ENCODE results near the gene DBN1.
A peak's percentile ranks its signal among the peaks of the same experiment; 100 is the strongest.

The DBN1 gene

GRCh38 chr5:177473443-177474001 lies at the start of gene DBN1:
Gene DBN1 (minus strand): TSS chr5:177473634. CDS start chr5:177473521, 113 bp downstream.
- peak; percentile 37 for DNase-seq

GRCh38 chr5:177520916-177521513 lies 47.6 kb upstream of the DBN1 start:
- DNase-seq: no peak

DNA sequence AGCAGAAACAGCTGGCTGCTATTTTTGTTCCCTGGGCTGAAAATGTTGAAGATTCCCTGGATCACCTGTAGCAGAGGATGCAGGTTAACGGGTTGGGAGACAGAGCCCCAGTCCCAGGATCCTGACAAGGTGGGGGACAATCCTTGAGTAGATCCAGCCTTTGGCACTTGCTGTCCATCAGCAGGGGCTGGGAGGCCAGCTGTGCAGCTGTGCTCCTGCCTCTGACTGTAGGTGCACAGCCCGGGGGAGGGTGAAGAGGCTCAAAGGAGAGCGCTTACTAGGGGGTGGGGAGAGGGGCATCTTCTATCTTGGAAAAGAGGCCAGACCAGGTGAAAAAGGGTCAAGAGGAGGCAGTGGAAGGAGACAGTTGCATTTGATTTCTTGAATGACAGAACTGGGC lies 46.8 kb upstream of the DBN1 start:
- DNase-seq: no peak

GRCh38 chr5:177519463-177520235 lies 46.2 kb upstream of the DBN1 start:
- no peak for DNase-seq

DNA sequence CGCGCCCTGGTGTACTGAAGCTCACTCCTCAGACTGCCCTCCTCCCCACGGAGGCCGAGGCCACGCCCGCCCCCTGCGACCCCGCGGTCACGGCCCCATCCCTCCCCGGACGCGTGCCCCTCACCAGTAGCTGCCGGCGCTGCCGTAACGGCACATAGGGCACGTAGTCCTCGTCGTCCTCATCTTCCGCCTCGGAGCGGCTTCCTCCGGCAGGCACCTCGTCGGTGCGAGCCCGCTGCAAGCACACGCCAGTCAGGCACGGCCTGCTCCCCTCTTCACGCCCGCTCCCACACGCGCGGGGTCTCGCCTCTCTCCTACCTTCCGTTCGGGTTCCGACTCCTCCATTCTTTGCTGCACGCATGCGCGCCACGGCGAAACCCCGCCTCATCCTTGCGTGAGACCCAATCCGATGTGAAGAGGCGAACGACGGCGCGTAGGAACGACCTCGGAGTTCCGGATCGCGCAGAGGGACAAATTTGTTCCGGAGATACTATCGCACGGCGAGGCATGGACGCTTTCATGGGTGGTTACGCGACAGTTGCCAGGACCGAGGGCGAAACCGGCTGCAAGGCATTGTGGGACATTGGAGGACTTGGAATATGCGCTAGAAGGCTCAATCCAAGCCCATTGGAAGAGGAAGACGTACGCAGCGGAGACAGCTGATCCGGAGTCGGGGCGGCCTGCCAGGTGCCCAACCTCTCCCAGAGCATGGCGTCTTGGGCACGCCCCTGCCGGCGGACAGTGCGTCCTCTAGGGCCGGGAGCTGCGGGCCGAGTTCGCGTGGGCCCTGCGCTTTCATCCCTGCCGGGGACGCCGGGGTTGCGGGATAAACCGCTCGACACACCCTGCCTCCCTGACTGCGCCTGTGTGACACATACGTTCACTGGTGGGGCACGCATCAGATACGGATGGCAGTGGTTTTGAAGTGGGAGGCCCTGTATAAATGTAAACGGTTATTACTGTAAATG lies 43.5 kb upstream of the DBN1 start, which contains the start of gene DDX41:
Gene DDX41 (minus strand): TSS at position 361 of the 968 bp plus-strand sequence. CDS start 16 bp downstream, at position 345.
- DNase-seq: peak; percentile 93

- no peak for DNase-seq
These were observed 42.1 kb upstream of the DBN1 start for GRCh38 chr5:177515580-177515979.

- no peak for DNase-seq
These were observed 41.1 kb upstream of the DBN1 start for GRCh38 chr5:177514541-177514940.

GRCh38 chr5:177513500-177513899 lies 40.1 kb upstream of the DBN1 start:
- no peak for DNase-seq

- DNase-seq: no peak
These were observed 39.4 kb upstream of the DBN1 start for GRCh38 chr5:177512736-177513380.

DNA sequence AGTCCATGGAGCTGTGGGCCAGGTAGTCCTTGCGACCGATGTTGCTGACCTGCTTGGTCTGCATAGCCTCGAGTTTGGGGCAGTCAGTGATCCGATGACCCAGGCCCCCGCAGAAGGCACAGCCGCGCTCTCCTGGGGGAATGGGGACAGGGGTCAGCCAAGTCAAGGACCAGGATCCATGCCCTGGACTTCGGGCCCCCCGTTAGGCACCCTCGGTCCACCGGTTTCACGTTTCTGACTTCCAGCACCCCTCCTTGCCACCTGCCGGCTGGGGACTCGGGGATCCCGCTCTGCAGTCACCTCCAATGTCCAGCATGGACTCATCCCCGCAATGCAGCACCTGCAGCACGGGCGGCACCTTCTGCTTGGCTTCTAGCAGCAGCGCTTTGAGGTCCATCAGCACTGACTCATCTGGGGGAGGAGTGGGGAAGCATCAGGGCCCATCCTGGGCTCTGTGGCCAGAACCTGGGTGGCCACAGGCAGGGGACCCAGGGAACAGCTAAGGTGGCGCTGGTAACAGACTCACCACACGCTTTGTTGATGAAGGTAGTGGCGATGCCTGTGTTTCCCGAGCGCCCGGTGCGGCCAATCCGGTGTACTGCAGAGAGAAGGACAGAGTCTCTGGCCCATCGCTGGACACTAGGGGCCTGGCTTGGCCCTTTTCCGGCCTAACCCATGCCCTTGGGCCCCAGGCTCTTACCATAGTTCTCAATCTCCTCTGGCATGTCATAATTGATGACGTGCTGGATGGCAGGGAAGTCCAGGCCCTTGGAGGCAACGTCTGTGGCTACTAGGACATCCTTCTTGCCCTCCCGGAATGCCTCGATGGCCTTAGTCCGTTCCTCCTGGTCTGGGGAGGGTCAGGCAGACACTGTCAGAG lies 38.6 kb upstream of the DBN1 start:
- DNase-seq: no peak

DNA sequence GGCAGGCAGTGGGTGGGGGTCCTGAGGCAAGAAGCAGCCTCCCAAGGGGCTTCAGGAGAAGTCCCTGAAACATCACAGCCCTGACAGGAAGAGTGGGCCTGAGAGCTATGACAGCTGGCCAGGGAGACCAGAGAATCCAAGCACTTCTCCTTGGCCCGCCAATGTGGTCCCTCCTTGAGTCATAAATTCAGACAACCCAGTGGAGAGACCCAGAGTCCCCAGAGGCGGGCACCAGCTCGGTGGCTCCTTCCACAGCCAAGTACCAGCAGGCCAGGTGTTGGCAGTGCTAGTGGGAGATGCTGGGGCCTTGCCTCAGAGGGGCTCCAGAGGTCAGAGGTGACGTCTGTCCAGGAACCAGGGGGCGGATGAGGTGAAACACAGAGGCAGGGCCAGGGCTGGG lies 37.7 kb upstream of the DBN1 start:
- DNase-seq: no peak

GRCh38 chr5:177510567-177511053 lies 37.2 kb upstream of the DBN1 start:
- DNase-seq: no peak

DNA sequence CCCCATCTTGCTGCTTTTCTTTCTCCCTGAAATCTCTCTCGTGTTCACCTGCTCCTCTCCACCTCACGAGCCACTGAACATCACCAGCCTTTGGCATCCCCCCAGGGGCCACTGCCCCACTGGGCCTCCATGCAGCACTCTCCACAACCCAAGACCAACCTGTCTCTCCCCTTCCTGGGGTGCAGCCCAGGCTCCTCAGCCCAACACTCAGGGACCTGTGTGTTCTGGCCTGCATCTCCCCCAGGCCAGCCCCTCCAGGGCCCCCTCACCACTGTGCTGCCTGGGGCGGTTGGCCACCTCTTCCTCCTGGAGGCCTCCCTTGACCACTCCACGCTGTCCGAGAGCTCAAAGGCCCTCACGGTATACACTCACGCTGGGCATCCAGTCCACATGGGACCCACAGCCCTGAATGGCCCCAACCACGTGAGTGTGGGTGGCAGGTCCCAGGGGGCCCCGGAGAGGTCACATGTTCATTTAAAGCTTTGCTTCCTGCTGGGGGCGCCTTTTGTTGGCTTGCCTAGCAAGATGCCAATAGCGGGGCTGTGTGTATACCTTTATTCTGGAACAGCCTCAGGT lies 36.6 kb upstream of the DBN1 start:
- no peak for DNase-seq

- no peak for DNase-seq
These were observed 36.0 kb upstream of the DBN1 start, which contains the start of gene DOK3 for GRCh38 chr5:177509381-177509951. Gene DOK3 (minus strand): TSS chr5:177509826. CDS start chr5:177509540, 286 bp downstream.

DNA sequence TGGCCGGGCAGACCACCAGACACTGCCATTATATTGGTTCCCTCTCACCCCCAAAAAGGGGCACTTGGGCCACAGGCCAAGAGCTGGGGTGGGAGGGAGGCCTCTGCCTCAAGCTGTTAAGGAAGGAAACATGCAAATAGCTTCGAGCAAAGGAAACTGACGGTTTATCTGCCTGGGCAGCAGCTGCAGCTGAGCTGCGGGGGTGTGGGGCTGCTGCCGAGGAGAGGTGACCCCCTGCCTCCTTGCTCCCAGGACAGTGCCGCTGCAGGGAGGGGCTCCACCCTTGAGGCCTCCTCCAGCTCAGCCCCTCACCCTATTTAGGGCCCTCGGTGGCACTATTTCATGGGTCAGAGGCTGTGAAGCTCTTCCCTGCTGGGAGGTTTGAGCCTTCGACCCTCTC lies 35.4 kb upstream of the DBN1 start:
- DNase-seq: no peak

DNA sequence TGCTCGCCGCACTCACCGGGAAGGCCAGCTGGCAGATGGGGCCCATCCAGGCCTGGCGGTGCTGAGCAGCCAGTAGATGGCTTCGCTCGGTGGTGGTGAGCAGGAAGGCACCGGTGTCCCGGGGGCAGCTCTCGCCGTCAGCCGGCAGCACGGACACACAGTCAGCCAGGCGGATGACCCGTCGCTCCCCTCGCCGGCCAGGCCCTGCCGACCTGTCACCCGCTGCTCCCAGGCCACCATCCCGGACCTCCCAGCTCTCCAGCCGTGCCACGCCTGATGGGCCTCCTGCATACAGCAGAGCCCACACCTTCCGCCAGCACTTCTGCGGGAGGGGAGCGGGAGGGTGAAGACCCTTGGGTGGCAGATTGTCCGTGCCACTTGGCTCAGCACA lies 34.8 kb upstream of the DBN1 start:
- DNase-seq: no peak

GRCh38 chr5:177507596-177508220 lies 34.3 kb upstream of the DBN1 start:
- no peak for DNase-seq

- no peak for DNase-seq
These were observed 33.7 kb upstream of the DBN1 start for GRCh38 chr5:177507165-177507564.

- DNase-seq: no peak
These were observed 31.6 kb upstream of the DBN1 start for GRCh38 chr5:177505075-177505474.
